ENCODE results near the gene COTL1.
A peak's percentile ranks its signal among the peaks of the same experiment; 100 is the strongest.

Gene COTL1

DNA sequence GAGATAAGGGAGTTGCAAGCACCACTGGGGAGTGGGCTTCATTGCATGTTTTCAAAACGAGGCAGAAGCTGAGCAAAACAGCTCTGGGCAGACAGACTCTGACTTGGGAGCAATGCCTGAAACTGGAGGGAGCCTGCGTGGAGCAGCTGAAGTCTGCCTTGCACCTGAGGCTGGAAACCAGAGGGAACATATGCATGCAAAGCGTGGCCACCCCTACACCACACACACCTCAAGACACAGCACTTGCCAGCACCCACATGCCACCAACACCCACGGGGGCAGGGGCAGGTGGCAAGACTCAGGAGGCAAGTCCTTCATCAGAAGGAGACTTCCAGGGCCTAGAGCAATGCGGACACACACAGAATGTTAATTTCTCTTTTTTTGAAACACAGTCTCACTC is 45.8 kb downstream of the COTL1 start:
- H3K4ac ChIP-seq (ENCODE audit: low read depth in 1 of 2, low read length in 2 of 2): no peak overlapping the region
- WGBS: 95% methylated on average over 5 of the region's 5 CpGs
- no peak for DNase-seq
- H2AFZ ChIP-seq (ENCODE audit: low read depth, low read length): no peak overlapping the region
- no peak overlapping the region for H2BK120ac ChIP-seq (ENCODE audit: low read depth, low read length)
- no peak overlapping the region for H4K91ac ChIP-seq (ENCODE audit: low read length)
- H3K79me1 ChIP-seq (replicated peaks; ENCODE audit: low read length, poor library complexity, severe bottlenecking): peaks cover 30% of the 10 kb centered on the region
- H3K14ac ChIP-seq (ENCODE audit: low read length in 2 of 2): no peak overlapping the region
- H3K9ac ChIP-seq (ENCODE audit: low read length): no peak overlapping the region
- peaks cover 36 to 55% of the 10 kb centered on the region in 2 experiments for H3K36me3 ChIP-seq (ENCODE audit: control insufficient read depth in 1 of 2, insufficient read depth in 2 of 2, low read depth in 1 of 2, low read length in 2 of 2)
- H2BK5ac ChIP-seq (ENCODE audit: low read depth, low read length, poor library complexity, severe bottlenecking): no peak overlapping the region
- H2BK12ac ChIP-seq (ENCODE audit: low read length in 2 of 2): no peak overlapping the region
- no peak overlapping the region for H4K8ac ChIP-seq (ENCODE audit: low read length)
- no peaks in the 10 kb centered on the region for H3K9me3 ChIP-seq (ENCODE audit: control insufficient read depth, low read length)
- H3K18ac ChIP-seq (ENCODE audit: low read depth in 1 of 2, low read length in 2 of 2): no peak overlapping the region
- H2BK15ac ChIP-seq (ENCODE audit: low read depth, poor library complexity, severe bottlenecking): no peak overlapping the region
- peaks cover 3% of the 10 kb centered on the region for H3K4me1 ChIP-seq (ENCODE audit: control insufficient read depth, insufficient read depth, low read depth, low read length)
- H3K27me3 ChIP-seq (ENCODE audit: control insufficient read depth in 1 of 2, insufficient read depth in 1 of 2, low read length in 2 of 2): no peaks in the 10 kb centered on the region
- H2AK5ac ChIP-seq (ENCODE audit: low read length, severe bottlenecking): no peak overlapping the region
- H3K4me3 ChIP-seq (ENCODE audit: insufficient read depth in 1 of 2, low read depth in 1 of 2, low read length in 2 of 2): no peak overlapping the region
- no peak overlapping the region for H3K4me2 ChIP-seq (ENCODE audit: low read length, poor library complexity, severe bottlenecking)
- H3K27ac ChIP-seq (ENCODE audit: low read length, poor library complexity, severe bottlenecking): no peak overlapping the region
- no peak overlapping the region for H3K23ac ChIP-seq (ENCODE audit: low read length in 2 of 2)

DNA sequence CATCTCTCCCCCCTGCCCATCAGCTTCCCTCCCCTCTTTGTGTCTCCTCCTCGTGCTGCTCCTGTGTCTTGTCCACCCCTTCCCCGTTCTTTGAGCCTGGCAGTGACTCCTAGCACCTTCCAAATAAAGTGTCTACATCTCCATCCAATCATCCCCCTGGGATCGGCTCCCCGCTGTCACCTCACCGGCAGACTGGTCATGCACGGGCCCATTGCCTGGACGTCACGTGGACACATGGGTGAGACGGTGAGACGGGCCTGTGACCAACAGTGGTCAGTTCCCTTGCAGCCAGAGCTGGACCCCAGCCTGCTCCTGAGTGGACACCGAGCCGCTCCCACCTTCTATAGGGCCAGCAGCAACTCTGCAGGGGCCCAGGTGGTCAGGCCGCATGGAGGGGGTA is 46.4 kb downstream of the COTL1 start:
- Histone ChIP-seq H4K8ac (ENCODE audit: low read length) (no peak overlapping the region), H2BK12ac (ENCODE audit: low read length in 2 of 2) (no peak overlapping the region), H2AFZ (ENCODE audit: low read depth, low read length) (no peak overlapping the region), H3K27ac (ENCODE audit: low read length, poor library complexity, severe bottlenecking) (no peak overlapping the region), H3K9me3 (ENCODE audit: control insufficient read depth, low read length) (no peaks in the 10 kb centered on the region), H3K79me1 (replicated peaks; ENCODE audit: low read length, poor library complexity, severe bottlenecking) (peaks cover 33% of the 10 kb centered on the region), H3K4me3 (ENCODE audit: insufficient read depth in 1 of 2, low read depth in 1 of 2, low read length in 2 of 2) (no peak overlapping the region), H3K27me3 (ENCODE audit: control insufficient read depth in 1 of 2, insufficient read depth in 1 of 2, low read length in 2 of 2) (no peaks in the 10 kb centered on the region), H2AK5ac (ENCODE audit: low read length, severe bottlenecking) (no peak overlapping the region), H2BK5ac (ENCODE audit: low read depth, low read length, poor library complexity, severe bottlenecking) (no peak overlapping the region), H3K4me1 (ENCODE audit: control insufficient read depth, insufficient read depth, low read depth, low read length) (peaks cover 3% of the 10 kb centered on the region), H3K9ac (ENCODE audit: low read length) (no peak overlapping the region), H3K4ac (ENCODE audit: low read depth in 1 of 2, low read length in 2 of 2) (no peak overlapping the region), H4K91ac (ENCODE audit: low read length) (no peak overlapping the region), H3K4me2 (ENCODE audit: low read length, poor library complexity, severe bottlenecking) (no peak overlapping the region), H3K18ac (ENCODE audit: low read depth in 1 of 2, low read length in 2 of 2) (no peak overlapping the region), H3K36me3 (ENCODE audit: control insufficient read depth in 1 of 2, insufficient read depth in 2 of 2, low read depth in 1 of 2, low read length in 2 of 2) (peaks cover 42 to 61% of the 10 kb centered on the region in 2 experiments), H3K23ac (ENCODE audit: low read length in 2 of 2) (no peak overlapping the region), H3K14ac (ENCODE audit: low read length in 2 of 2) (no peak overlapping the region), H2BK120ac (ENCODE audit: low read depth, low read length) (no peak overlapping the region), H2BK15ac (ENCODE audit: low read depth, poor library complexity, severe bottlenecking) (no peak overlapping the region)
- WGBS: 98% methylated on average over 13 of the region's 13 CpGs
- DNase-seq: no peak

DNA sequence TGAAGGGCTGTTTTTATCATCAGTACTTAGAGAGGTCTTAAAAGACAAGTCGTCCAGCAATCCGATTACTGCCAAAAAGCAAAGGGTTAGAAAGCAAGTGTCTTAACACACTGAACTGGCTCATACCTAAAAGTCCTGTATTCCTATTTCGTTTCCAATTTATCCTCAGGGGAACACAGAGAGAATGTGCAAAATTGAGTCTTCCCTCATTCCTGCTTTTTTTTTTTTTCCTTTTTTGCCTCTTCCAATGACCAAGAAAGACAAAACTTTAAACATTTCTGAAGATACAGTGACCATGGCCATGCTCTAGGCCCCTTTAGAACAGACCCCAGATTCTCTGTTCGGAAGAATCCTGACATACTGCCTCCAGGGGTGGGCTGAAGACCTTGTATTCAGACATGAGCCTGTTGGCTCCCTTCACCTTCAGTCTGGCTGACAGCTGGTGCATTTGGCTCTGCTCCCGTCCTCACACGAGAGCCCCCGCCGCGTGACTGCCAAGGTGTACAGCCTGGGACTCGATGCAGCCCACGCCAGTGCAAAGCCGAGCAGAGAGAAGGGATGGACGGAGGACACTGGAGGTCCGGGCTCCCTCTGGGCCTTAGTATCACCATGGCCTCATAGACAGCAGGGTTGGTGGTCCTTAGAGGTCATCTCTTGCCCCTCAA is 47.0 kb downstream of the COTL1 start:
- H2BK15ac ChIP-seq (ENCODE audit: low read depth, poor library complexity, severe bottlenecking): no peak overlapping the region
- H3K4me1 ChIP-seq (ENCODE audit: control insufficient read depth, insufficient read depth, low read depth, low read length): peaks cover 3% of the 10 kb centered on the region
- no peak overlapping the region for H2AK5ac ChIP-seq (ENCODE audit: low read length, severe bottlenecking)
- H3K79me1 ChIP-seq (replicated peaks; ENCODE audit: low read length, poor library complexity, severe bottlenecking): peaks cover 35% of the 10 kb centered on the region
- no peak overlapping the region for H2AFZ ChIP-seq (ENCODE audit: low read depth, low read length)
- H3K4ac ChIP-seq (ENCODE audit: low read depth in 1 of 2, low read length in 2 of 2): no peak overlapping the region
- H3K14ac ChIP-seq (ENCODE audit: low read length in 2 of 2): no peak overlapping the region
- no peak overlapping the region for H3K23ac ChIP-seq (ENCODE audit: low read length in 2 of 2)
- no peak overlapping the region for H2BK120ac ChIP-seq (ENCODE audit: low read depth, low read length)
- H3K27me3 ChIP-seq (ENCODE audit: control insufficient read depth in 1 of 2, insufficient read depth in 1 of 2, low read length in 2 of 2): no peaks in the 10 kb centered on the region
- no peaks in the 10 kb centered on the region for H3K9me3 ChIP-seq (ENCODE audit: control insufficient read depth, low read length)
- 94% methylated on average over 14 of the region's 14 CpGs for WGBS
- peaks cover 48 to 67% of the 10 kb centered on the region in 2 experiments for H3K36me3 ChIP-seq (ENCODE audit: control insufficient read depth in 1 of 2, insufficient read depth in 2 of 2, low read depth in 1 of 2, low read length in 2 of 2)
- H3K27ac ChIP-seq (ENCODE audit: low read length, poor library complexity, severe bottlenecking): no peak overlapping the region
- no peak overlapping the region for H2BK5ac ChIP-seq (ENCODE audit: low read depth, low read length, poor library complexity, severe bottlenecking)
- H3K4me3 ChIP-seq (ENCODE audit: insufficient read depth in 1 of 2, low read depth in 1 of 2, low read length in 2 of 2): no peak overlapping the region
- no peak overlapping the region for H3K4me2 ChIP-seq (ENCODE audit: low read length, poor library complexity, severe bottlenecking)
- H3K18ac ChIP-seq (ENCODE audit: low read depth in 1 of 2, low read length in 2 of 2): no peak overlapping the region
- peak overlapping the region in 1 of 2 experiments; percentile 6 for H2BK12ac ChIP-seq (ENCODE audit: low read length in 2 of 2)
- no peak overlapping the region for H3K9ac ChIP-seq (ENCODE audit: low read length)
- H4K91ac ChIP-seq (ENCODE audit: low read length): no peak overlapping the region
- DNase-seq: no peak
- no peak overlapping the region for H4K8ac ChIP-seq (ENCODE audit: low read length)

DNA sequence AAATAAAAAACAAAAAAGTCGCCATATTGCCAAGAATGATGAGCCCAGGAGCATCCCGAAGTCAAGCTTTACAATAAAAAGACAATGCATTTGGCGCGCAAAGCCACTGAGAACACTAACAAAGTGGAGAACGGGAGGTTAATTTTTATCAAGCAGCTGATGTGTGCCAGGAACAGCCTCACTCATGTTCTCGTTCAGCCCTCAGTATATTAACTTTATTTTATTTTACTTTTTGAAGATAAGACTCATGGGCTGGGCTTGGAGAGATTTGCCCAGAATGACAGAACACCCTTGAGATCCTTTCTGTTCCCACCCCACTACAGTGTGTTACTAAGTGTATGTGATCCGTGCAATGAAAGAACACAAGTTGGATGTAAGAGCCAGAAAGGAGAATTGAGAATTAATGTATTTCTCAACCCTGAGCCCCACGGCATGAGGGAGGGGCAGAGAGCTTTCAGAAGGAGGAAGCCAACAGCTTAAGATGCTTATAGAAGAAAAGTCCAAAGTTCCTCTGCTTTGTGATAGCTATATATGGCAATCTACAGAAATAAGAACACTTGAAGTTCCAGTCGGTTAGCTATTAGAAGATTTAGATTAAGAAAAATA is 48.4 kb downstream of the COTL1 start:
- Histone ChIP-seq H3K9me3 (ENCODE audit: control insufficient read depth, low read length) (no peaks in the 10 kb centered on the region), H4K91ac (ENCODE audit: low read length) (no peak overlapping the region), H3K27me3 (ENCODE audit: control insufficient read depth in 1 of 2, insufficient read depth in 1 of 2, low read length in 2 of 2) (no peaks in the 10 kb centered on the region), H2BK120ac (ENCODE audit: low read depth, low read length) (no peak overlapping the region), H3K27ac (ENCODE audit: low read length, poor library complexity, severe bottlenecking) (no peak overlapping the region), H3K14ac (ENCODE audit: low read length in 2 of 2) (no peak overlapping the region), H3K18ac (ENCODE audit: low read depth in 1 of 2, low read length in 2 of 2) (no peak overlapping the region), H3K9ac (ENCODE audit: low read length) (no peak overlapping the region), H2BK12ac (ENCODE audit: low read length in 2 of 2) (no peak overlapping the region), H3K79me1 (replicated peaks; ENCODE audit: low read length, poor library complexity, severe bottlenecking) (peaks cover 37% of the 10 kb centered on the region), H3K4me2 (ENCODE audit: low read length, poor library complexity, severe bottlenecking) (no peak overlapping the region), H4K8ac (ENCODE audit: low read length) (no peak overlapping the region), H2AFZ (ENCODE audit: low read depth, low read length) (no peak overlapping the region), H3K23ac (ENCODE audit: low read length in 2 of 2) (no peak overlapping the region), H2BK5ac (ENCODE audit: low read depth, low read length, poor library complexity, severe bottlenecking) (no peak overlapping the region), H3K4me3 (ENCODE audit: insufficient read depth in 1 of 2, low read depth in 1 of 2, low read length in 2 of 2) (no peak overlapping the region), H3K4me1 (ENCODE audit: control insufficient read depth, insufficient read depth, low read depth, low read length) (peaks cover 1% of the 10 kb centered on the region), H2AK5ac (ENCODE audit: low read length, severe bottlenecking) (no peak overlapping the region), H3K4ac (ENCODE audit: low read depth in 1 of 2, low read length in 2 of 2) (no peak overlapping the region), H3K36me3 (ENCODE audit: control insufficient read depth in 1 of 2, insufficient read depth in 2 of 2, low read depth in 1 of 2, low read length in 2 of 2) (peaks cover 56 to 79% of the 10 kb centered on the region in 2 experiments), H2BK15ac (ENCODE audit: low read depth, poor library complexity, severe bottlenecking) (no peak overlapping the region)
- DNase-seq: no peak
- WGBS: 82% methylated on average over 8 of the region's 9 CpGs

Data from mesenchymal stem cell (in vitro differentiated cells and primary cell).